Measurements from ENCODE around the gene FAAP20.

DNA sequence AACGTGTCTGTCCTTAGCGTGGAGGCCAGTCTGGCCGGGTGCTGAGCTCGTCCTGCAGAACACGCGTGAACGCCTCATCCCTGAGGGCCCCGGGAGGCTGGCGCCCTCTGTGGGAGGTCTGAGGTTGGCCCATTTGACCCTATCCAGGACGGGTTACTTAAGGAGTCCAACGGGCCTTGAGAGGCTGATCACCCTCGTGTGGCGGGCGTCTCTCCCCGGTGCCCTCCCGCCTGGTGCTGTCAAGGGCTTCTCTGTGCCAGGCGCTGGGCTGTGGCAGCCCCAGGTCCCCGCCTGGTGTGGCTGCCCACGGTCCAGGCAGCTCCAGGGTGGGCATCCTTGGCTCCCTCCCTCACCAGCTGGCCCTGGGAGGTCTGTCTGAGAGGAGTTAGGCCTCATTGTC is 43.2 kb upstream of the FAAP20 start:
- TF ChIP-seq, protein P1, sequence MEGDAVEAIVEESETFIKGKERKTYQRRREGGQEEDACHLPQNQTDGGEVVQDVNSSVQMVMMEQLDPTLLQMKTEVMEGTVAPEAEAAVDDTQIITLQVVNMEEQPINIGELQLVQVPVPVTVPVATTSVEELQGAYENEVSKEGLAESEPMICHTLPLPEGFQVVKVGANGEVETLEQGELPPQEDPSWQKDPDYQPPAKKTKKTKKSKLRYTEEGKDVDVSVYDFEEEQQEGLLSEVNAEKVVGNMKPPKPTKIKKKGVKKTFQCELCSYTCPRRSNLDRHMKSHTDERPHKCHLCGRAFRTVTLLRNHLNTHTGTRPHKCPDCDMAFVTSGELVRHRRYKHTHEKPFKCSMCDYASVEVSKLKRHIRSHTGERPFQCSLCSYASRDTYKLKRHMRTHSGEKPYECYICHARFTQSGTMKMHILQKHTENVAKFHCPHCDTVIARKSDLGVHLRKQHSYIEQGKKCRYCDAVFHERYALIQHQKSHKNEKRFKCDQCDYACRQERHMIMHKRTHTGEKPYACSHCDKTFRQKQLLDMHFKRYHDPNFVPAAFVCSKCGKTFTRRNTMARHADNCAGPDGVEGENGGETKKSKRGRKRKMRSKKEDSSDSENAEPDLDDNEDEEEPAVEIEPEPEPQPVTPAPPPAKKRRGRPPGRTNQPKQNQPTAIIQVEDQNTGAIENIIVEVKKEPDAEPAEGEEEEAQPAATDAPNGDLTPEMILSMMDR (conservative IDR thresholded peaks at IDR 0.05; ENCODE audit: low read length) = peak; percentile 43
- no peak for TF ChIP-seq EZH2phosphoT487 (IDR thresholded peaks at IDR 0.05; ENCODE audit: borderline replicate concordance)

All from Loucy (cell line).